NCI-H1092 (cell line): ENCODE results near the gene NRG3.

Experiments
- DNase-seq: peaks from one replicate; lab custom pipeline; 2025; lab: John Stamatoyannopoulos, UW

NRG3 gene

DNA sequence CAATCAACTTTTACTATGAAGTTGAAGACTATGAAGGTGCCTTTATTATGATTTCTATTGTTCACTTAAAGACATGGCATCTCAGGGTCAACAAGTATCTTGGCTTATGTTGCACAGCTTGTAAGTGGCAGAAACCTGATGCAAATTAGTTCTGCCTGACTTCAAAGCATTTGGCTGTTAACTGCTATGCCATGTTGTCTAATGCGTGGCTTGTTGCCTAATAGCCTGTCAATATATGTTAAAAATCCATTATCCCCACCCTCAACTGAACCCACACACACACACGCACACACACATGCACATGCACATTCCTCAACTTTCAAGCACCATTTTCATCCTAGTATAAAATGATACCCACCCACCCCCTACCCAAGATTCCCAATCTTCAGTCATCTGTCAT is 217.1 kb downstream of the NRG3 start:
- DNase-seq = no peak

DNA sequence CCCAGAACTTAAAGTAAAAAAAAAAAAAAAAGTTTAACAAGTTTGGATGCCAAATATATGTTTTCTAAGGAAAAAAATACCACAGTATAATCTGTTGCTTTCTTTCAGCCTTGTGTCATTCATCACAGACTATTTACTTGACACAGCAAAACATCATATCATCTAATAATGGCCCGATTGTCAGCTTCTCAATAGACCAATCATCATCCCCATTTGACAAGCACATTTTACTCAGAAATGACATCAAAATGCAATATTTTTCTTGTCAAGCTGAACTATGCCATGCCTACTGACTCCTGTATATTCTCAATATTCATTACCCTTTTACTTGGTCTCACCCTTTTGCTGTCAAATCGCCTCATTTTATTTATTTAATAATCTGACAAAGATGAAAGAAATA is 249.7 kb downstream of the NRG3 start:
- DNase-seq = no peak

GRCh38 chr10:82128527-82128926 is 253.5 kb downstream of the NRG3 start:
- no peak for DNase-seq

- DNase-seq = no peak
Measured at GRCh38 chr10:82136103-82136502, 261.1 kb downstream of the NRG3 start.

DNA sequence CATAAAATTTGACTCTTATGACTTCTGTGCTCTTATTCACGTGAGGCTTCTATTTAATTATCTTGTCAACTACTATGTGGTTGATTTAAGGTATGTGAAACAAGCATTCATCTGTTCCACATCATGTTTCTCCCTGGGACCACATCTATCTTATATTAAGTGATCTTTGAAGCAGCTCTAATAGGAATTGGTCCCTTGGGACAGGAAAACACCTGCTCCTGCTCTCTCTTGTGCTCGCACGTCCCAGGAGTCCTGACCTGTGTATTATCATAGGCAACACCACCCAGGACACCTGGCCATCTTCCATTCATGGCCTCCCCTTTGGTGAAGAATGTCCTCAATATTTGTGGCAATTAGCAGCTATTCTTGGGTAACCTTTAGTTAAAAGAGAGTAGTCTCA is 269.2 kb downstream of the NRG3 start:
- DNase-seq = no peak

DNA sequence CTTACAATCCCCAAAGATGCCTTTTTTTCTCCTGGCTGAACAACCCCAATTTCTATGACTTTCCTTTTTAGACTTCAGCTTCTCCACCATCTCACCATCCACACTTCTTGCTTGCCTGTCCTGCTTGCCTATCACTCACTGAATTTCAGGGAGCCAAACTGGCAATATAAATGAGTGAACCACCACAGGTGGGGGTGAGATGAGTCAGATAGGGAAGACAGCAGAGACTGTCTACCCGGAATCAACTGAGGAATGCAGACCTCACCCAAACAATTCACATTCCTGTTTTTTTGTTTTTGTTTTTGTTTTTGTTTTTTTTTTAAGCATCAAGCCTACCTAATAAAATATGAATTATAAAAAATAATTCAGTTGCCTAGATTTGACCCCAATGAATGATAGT is 273.8 kb downstream of the NRG3 start:
- no peak for DNase-seq

GRCh38 chr10:82149674-82150073 is 274.7 kb downstream of the NRG3 start:
- DNase-seq = no peak

GRCh38 chr10:82150123-82150900 is 275.3 kb downstream of the NRG3 start:
- no peak for DNase-seq

DNA sequence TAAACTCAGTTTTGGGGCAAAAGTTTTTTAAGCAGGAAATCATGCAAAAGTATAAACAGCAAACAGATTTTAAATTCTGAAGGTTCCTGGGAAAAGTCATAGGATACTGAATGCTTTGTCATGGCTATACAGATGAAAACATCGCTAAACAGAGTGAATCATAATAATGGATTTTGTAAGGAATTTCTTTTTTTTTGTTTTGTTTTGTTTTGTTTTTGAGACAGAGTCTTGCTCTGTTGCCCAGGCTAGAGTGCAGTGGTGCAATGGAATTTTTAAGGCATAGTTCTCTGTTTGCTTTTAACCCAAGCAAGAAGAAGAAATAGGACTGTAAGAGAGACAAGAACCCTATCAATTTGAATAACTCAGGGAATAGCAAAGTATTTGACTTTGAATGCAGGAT is 285.3 kb downstream of the NRG3 start:
- no peak for DNase-seq

DNA sequence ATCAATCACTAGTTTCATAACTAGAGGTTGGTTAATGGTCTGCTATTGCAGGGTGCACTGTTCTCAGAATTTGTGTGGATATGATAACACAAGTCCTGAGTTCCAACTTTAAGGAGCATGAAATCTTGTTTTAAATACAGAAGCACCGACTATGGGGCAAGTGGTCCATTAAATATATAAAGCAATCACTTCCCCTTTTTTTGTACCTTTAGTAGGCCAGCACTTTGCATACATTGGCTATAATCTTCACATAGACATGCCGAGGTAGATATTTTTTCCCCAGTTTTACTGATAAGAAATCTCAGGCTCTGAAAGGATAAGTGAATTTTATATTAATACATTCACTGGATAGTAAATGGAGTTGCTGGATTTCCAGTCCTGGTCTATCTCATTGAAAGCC is 286.3 kb downstream of the NRG3 start:
- DNase-seq = no peak

GRCh38 chr10:82162549-82163195 is 287.7 kb downstream of the NRG3 start:
- no peak for DNase-seq

- DNase-seq = no peak
Measured at GRCh38 chr10:82171899-82172298, 296.9 kb downstream of the NRG3 start.

GRCh38 chr10:82176587-82176986 is 301.6 kb downstream of the NRG3 start:
- DNase-seq = no peak

DNA sequence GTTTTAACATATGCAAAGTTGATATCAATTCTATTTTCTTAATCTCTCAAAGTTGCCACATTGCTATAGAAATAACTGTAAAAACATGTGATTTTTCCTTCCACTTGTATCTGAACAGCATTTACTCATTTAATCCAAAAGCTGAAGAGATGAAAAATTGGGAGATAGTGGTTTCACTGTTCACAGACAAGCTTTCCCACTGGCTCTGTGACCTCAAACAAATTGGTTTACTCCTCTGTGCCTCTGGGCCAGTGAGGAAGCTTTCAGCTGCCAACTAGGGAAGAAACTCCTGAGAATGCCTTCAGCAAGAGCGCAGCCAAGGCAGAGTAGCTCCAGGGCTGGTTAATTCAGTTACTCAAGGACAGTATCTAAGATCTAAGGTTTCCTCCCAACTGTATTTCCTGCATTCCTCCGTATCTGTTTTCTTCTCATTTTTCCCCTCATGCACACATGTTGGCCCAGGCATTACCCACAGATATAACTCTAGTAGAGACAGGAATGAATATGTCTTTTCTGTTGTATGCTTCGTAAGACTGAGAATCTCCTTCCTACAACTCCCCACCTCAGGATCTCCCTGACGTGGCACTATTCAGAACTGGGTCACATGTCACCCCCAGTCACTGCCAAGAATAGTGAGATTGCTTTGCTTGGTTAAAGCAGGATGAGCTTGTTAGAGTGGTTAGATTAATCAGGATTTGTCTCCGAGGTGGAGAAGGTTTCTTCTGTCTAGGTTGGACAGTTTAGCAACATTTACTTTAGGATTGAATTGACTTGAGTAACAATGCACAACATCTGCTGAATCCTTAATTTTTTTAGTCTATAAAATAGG is 315.7 kb downstream of the NRG3 start:
- DNase-seq = no peak

DNA sequence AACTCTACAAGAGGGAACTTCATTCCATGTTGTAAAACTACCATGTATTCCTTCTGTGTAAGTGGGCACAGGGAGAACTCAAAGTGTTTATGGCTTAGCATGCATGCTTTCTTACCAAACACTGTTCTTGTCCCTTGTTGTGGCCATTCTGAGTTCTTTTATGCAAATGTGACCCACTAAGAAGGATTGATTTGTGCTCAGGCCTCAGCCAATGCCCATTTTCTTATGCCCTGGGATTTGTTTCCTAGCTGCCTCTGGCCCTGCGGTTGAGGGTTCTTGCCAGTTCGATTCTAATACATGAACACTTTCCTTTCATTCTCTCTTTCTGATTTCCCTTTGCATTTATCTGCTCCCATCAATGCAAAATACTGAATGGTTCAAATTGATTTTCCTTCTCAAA is 316.7 kb downstream of the NRG3 start:
- no peak for DNase-seq

DNA sequence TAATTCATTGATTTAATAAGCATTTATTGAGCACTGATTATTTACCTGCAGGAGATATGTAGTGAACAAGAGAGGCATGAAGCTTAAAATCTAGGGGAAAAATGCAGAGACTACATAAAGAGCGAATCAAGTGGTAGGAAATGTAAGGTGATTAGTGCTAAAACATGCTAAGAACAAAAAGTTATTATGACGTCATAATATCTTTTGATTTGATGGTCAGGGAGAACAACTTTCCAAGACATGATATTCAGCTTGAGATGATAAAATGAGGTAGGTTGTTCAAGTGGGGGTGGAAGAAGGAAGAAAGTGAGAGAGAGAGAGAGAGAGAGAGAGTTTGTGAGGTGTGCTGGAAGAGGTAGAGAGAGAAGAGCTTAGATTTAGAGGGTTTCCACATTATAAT is 317.7 kb downstream of the NRG3 start:
- no peak for DNase-seq

DNA sequence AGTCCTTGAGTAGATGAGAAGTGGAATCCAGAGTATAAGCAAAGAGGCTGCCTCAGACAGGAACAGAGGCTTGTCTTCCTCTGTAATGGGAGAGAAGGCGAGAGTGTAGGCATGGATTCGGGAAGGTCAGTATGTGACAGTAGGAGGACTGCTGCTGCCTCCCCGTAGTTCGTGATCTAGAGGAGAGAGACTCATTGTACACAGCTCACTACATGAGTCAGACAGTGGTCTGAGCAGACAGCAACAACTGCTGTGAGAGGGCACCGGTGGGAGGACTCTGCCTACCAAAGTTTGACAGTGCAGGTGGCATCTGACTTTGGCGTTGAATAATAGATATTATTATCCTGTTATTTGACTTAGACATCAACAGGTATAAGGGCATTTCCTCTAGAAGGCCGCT is 319.4 kb downstream of the NRG3 start:
- DNase-seq = no peak

DNA sequence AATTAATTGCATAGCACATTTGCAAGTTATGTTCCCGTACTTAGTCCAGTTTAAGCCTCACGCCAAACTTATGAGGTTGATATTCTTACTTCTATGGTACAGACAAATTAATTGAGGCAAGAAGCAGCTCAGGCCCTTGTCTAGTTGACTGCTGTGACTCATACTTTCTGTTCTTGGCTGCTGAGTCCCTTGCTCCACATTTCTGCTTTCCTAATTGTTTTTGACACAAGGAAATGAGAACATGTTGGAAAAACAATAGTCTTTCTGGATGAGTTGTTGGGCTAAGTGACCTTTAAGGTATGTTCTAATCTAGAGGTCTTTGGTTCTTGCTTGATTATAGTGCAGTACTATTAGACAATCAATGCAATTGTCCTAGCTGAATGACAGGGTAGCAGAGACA is 331.8 kb downstream of the NRG3 start:
- DNase-seq = no peak

GRCh38 chr10:82208726-82209125 is 333.7 kb downstream of the NRG3 start:
- no peak for DNase-seq

DNA sequence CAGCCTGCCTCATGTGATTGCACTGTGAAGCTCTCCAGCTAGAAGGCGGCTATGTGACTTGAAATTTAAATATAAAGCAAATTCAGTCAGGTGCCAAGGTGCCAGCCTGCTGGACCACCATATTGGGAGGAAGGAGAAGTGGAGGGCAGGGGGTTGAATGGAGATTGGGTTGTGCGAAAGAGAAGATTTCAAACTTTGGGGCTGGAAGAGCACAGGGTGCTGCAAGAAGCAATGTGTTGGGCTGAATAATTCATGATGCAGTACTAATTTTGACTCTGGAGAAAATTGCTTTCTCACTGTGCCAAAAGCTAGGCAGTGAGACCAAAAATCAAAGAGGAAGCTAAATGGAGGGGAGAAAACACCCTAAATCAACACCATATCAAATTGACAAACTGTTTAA is 335.3 kb downstream of the NRG3 start:
- no peak for DNase-seq

DNA sequence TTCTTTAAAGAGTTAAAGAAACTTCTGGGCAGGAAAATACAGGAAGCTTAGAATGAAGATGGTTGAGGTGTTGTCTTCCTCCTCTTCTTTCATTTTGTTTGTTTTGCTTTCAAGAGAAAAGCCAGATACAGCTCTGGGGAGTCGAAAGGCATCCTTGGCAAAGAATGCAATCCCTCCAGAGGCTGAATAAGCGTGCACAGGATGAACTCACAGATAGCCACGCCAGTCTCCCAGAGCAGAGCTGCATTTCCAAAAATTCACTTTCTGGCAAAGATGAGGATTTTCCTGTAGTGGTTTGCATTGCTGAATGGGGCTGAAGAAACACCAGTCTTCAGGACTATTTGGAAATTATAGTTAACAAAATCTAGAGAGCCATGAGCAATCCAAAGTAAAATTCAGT is 336.4 kb downstream of the NRG3 start:
- DNase-seq = no peak

DNA sequence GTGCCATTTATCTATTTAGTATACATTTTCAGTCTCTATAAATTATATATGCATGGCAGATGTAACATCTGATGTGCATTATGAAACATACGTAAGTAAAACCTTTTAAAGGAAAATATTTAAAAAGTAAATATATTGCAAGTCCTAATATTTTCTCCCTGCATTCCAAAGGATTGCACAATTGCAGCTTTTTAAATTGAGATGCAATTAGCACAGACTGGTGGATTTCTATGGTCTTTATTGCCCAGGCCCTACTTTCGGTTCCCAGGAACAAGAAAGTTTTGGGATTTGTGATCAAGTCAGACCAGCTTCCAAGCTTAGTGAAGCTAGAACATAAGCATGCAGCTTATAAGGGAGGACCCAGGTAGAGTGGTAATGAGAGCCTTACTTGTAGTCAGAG is 337.8 kb downstream of the NRG3 start:
- no peak for DNase-seq

GRCh38 chr10:82213784-82214183 is 338.8 kb downstream of the NRG3 start:
- no peak for DNase-seq
